ENCODE measurements around the gene CDC45.

CDC45 gene

DNA sequence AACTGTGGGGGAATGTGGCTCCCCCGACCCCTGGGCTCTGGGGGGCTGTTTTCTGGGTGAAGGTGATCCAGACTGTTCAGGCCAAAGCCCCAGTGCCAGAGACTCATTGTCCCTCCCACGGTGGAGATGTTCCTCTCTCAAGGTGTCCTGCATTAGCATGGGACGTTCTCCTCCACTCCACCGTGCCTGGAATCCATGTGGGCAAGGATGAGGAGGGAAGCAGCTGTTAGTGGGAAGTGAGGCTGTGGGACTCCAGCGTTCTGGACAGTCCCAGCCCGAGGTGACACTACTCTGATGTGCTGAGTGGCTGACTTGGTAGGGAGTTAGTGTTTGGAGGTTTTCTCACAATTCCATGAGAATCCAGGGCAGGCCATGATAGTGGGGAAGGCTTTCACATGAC, 75.9 kb downstream of the CDC45 start:
- DNase-seq (ENCODE audit: extremely low read depth in 1 of 2, low read depth in 1 of 2) = no peak

DNA sequence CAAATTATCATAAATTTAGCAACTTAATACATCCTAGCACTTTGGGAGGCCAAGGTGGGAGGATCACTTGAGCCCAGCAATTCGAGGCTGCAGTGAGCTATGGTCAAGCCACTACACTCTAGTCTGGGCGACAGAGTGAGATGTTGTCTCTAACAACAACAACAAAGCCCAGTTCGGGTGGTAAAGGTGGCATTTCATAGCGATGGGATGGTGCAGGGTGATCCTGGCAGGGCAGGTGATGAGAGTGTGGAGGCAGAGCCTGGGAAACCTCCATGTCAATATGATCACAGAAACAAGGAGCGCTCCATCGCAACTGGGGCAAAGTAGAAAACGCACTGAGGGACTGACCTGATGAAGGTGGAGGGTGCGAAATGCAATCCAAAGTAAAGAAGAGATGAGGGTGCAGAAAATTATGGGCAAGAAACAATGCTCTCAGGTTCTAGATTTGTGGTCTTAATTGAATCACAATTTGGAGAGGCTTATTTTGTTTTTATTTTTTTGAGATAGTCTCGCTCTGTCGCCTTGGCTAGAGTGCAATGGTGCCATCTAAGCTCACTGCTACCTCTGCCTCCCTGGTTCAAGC, 77.3 kb downstream of the CDC45 start:
- no peak for DNase-seq (ENCODE audit: extremely low read depth in 1 of 2, low read depth in 1 of 2)

GRCh38 chr22:19559324-19559811, 79.6 kb downstream of the CDC45 start:
- no peak for DNase-seq (ENCODE audit: extremely low read depth in 1 of 2, low read depth in 1 of 2)

- no peak for DNase-seq (ENCODE audit: extremely low read depth in 1 of 2, low read depth in 1 of 2)
Observed at GRCh38 chr22:19559956-19560355, 80.2 kb downstream of the CDC45 start.

DNA sequence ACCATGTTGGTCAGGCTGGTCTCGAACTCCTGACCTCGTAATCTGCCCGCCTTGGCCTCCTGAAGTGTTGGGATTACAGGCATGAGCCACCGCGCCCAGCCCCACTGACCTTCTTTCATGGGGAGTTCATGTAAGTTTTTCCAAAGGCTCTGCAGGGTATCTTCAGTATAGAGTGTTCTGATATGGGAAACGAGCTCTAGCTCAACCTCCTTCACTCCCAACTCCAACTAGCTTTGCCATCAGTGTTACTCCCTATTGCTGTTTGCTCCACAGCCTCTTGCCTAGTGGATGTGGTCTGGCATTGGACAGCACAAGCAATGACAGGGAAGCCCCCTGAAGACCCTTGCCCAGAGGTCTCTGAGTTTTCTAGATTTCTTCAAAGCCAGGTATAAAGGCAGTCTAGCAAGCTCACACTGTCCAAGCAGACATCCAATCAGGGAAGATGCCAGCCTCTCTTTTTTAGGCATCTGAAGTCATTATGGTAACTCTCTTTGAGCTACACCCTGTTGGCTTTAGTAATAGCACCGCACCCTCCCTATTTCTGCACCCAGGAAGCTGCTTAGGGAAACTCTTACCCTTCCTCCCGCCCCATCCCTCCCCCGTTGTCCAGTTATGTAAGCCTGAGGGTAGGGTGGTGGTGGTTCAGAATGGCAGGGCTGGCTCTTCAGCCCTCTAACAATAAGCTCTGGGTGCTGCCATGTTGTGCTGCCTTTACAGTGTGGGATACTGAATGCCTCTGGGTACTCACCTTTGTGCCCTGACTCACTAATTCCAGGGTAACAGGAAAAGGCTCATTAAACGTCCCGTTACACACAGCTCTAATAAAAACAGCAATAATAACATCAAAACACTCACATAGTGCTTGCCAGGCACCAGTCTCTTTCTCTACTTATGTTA, 85.9 kb downstream of the CDC45 start:
- no peak for DNase-seq (ENCODE audit: extremely low read depth in 1 of 2, low read depth in 1 of 2)

DNA sequence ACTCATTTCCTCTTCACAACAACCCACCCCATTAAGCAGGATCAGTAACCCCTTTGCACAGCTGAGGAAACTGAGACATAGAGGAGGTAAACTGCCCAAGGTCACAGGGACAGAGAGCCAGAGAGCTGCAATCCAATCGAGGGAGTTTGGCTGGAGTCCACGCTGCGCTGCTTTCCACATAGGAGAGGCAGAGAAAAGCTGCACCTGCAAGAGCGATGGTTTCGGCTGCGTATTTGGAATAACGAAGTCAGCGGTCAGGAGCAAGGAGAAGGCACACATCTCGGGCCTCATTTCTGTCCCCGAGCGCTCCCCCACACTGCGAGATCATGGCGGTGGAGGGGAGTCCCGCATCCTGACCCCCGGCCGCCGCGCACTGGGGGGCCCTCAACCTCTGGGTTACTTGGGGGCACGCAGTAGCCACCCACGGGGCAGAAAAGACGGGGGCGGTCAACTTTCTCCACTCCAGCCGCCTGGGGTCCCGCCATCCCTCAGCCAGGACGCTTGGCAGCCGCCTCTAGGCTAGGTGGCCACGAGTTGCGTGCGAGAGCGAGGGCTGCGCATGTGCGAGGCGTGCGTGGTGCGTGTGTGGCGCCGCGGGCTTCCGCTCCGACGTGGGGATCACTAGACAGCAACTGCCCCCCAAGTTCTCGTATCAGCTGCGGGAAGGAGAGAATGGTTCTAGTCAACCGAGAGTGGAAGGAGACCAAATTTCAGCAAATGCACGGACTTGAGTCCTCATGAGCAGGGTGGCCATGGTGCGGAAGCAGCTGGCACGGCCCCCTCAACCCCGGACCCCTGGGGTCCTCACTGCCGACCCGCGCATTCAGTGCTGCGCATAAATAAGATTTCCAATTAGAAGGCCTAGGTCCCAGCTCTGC, 86.8 kb downstream of the CDC45 start:
- DNase-seq (ENCODE audit: extremely low read depth in 1 of 2, low read depth in 1 of 2) = no peak

DNA sequence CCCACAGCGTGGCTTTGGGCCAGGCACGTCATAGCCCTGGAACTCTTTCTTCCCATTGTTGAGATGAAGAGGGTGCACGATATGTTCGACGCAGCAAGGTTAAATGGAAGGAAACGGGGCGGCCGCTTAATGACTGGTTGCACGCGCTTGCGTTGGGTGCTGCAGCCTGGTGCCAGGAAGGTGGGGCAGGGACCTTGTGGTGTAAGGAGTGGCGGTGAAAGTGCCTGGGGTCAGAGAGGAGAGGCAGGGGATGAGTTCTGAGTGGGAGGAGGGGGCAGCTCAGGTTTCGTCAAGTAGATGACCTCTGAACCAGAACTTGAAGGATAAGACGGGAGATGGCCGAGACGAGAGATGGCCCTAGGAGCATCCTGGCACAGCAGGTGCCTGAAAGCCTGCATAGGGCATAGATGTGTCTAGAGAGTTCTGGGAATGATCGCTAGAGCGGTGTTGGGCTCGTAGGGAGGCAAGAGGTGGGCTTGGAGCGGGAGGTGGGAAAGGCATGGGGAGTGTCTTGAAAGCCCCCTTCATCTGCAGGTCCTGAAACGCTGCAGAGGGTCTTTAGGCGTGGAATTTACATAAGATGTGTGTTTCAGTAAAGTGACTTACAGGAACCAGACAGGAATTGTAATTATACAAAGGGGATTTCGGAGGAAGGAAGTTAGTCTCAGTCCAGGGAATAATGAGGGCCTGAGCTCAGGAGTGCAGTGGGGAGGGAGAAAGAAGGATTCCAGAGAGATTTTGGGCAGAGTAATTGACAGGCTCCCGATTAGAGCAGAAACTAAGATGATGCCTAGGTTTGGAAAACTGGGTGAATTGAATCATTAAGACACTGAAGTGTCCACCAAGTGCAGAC, 87.7 kb downstream of the CDC45 start:
- no peak for DNase-seq (ENCODE audit: extremely low read depth in 1 of 2, low read depth in 1 of 2)

- no peak for DNase-seq (ENCODE audit: extremely low read depth in 1 of 2, low read depth in 1 of 2)
Observed at GRCh38 chr22:19568337-19569275, 88.9 kb downstream of the CDC45 start.

DNA sequence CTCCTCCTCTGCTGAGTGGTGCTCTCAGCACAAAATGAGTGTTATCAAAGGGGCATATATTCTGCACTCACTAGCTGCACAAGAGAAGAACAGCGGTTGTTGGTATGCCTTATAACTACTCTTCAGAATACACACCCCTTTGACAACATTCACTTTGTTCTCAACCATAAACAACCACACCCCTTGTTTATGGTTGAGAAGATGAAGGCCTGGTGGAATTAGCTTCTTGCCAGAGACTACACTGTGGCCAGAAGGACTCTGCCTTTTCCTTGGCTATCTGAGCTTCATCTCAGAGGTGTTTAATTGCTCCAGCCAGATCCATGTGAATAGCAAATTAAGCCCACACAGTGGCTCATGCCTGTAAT, 89.5 kb downstream of the CDC45 start:
- DNase-seq (ENCODE audit: extremely low read depth in 1 of 2, low read depth in 1 of 2) = no peak

- no peak for DNase-seq (ENCODE audit: extremely low read depth in 1 of 2, low read depth in 1 of 2)
Observed at GRCh38 chr22:19569976-19570375, 90.3 kb downstream of the CDC45 start.

All from activated CD8-positive, alpha-beta memory T cell treated with anti-CD3 and anti-CD28 coated beads for 1 hour (primary cell).